Measurements from ENCODE around the gene HRAS.

Gene HRAS

DNA sequence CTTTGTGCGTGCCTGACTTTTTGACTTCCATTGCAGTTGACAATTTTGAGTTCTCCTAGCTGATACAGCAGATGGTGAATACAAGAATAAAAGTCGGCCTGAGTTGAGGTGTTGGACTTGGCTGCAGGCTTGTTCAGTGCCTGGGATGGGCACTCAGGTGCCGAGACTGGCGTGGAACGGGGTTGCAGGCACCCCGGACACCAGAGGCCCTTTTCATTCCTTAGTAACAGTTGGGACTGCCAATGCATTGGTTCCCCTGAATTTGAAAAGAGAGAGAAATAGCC is 42.2 kb upstream of the HRAS start:
- TF ChIP-seq, protein P1, sequence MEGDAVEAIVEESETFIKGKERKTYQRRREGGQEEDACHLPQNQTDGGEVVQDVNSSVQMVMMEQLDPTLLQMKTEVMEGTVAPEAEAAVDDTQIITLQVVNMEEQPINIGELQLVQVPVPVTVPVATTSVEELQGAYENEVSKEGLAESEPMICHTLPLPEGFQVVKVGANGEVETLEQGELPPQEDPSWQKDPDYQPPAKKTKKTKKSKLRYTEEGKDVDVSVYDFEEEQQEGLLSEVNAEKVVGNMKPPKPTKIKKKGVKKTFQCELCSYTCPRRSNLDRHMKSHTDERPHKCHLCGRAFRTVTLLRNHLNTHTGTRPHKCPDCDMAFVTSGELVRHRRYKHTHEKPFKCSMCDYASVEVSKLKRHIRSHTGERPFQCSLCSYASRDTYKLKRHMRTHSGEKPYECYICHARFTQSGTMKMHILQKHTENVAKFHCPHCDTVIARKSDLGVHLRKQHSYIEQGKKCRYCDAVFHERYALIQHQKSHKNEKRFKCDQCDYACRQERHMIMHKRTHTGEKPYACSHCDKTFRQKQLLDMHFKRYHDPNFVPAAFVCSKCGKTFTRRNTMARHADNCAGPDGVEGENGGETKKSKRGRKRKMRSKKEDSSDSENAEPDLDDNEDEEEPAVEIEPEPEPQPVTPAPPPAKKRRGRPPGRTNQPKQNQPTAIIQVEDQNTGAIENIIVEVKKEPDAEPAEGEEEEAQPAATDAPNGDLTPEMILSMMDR (IDR thresholded peaks at IDR 0.05; ENCODE audit: low read depth, low read length, poor library complexity, severe bottlenecking), result no peak
- TF ChIP-seq EZH2phosphoT487 (IDR thresholded peaks at IDR 0.05; ENCODE audit: borderline replicate concordance, low read length), result no peak
- Histone ChIP-seq H3K4me2 (ENCODE audit: low read length) (peak overlapping the region; percentile 95), H3F3A (ENCODE audit: control insufficient read depth, insufficient read depth) (no peaks in the 10 kb centered on the region), H4K20me1 (ENCODE audit: control insufficient read depth, insufficient read depth, low read depth, low read length) (peaks cover 25% of the 10 kb centered on the region), H3K36me3 (ENCODE audit: control insufficient read depth, low read length) (peaks cover 45% of the 10 kb centered on the region), H3K79me2 (ENCODE audit: control insufficient read depth, low read length) (peaks cover 61% of the 10 kb centered on the region), H3K27ac (ENCODE audit: low read depth, low read length) (no peak overlapping the region), H3K9me3 (ENCODE audit: control insufficient read depth, insufficient read depth, low read length) (no peaks in the 10 kb centered on the region), H3K27me3 (ENCODE audit: control insufficient read depth, low read length) (peaks cover 8% of the 10 kb centered on the region), H3K9me2 (replicated peaks; ENCODE audit: control insufficient read depth, low read length) (no peaks in the 10 kb centered on the region), H3K4me3 (ENCODE audit: low read length) (peak overlapping the region; percentile 95), H3K4me1 (ENCODE audit: control insufficient read depth, low read length) (peaks cover 30% of the 10 kb centered on the region)

DNA sequence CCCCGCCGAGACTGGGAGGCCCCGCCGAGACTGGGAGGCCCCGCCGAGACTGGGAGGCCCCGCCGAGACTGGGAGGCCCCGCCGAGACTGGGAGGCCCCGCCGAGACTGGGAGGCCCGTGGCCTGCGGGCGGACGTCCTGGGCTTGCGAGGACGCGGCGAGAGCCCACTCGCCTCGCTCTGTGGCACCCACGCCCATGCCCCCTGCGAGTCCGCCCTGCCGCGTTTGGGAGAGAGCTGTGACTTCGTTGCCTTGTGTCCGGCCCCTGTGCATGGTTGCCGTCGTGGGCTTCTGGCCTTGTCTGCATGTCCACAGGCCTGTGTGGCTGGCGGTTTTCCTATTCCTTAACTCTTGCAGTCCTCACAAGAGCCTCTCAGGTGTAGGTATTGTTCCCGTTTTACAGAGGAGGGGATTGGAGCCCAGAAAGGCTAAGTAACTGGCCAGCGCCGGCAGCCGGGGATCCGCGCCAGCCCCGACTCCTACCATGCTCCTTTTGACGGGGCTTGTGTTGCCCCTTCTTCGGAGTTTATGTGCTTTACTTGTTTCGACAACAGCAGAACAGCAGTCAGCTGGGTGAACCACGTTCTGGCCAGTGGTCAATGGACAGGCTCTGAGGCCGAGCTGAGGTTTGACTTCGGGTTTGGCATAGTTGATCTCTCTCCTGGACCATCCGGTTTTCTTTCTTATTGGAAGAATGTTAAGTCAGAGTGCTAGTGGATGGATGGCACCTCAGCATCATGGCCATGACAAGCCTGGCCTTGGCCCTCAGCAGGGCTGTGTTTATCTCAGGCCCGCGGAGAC is 41.6 kb upstream of the HRAS start:
- Histone ChIP-seq H4K20me1 (ENCODE audit: control insufficient read depth, insufficient read depth, low read depth, low read length) (peaks cover 25% of the 10 kb centered on the region), H3K9me2 (replicated peaks; ENCODE audit: control insufficient read depth, low read length) (no peaks in the 10 kb centered on the region), H3K4me2 (ENCODE audit: low read length) (peak overlapping the region; percentile 95), H3K27ac (ENCODE audit: low read depth, low read length) (no peak overlapping the region), H3F3A (ENCODE audit: control insufficient read depth, insufficient read depth) (no peaks in the 10 kb centered on the region), H3K9me3 (ENCODE audit: control insufficient read depth, insufficient read depth, low read length) (no peaks in the 10 kb centered on the region), H3K4me1 (ENCODE audit: control insufficient read depth, low read length) (peaks cover 30% of the 10 kb centered on the region), H3K36me3 (ENCODE audit: control insufficient read depth, low read length) (peaks cover 41% of the 10 kb centered on the region), H3K27me3 (ENCODE audit: control insufficient read depth, low read length) (peaks cover 8% of the 10 kb centered on the region), H3K79me2 (ENCODE audit: control insufficient read depth, low read length) (peaks cover 59% of the 10 kb centered on the region), H3K4me3 (ENCODE audit: low read length) (peak overlapping the region; percentile 95)
- TF ChIP-seq, protein P1 (IDR thresholded peaks at IDR 0.05; ENCODE audit: low read depth, low read length, poor library complexity, severe bottlenecking), result no peak
- TF ChIP-seq EZH2phosphoT487 (IDR thresholded peaks at IDR 0.05; ENCODE audit: borderline replicate concordance, low read length), result no peak

DNA sequence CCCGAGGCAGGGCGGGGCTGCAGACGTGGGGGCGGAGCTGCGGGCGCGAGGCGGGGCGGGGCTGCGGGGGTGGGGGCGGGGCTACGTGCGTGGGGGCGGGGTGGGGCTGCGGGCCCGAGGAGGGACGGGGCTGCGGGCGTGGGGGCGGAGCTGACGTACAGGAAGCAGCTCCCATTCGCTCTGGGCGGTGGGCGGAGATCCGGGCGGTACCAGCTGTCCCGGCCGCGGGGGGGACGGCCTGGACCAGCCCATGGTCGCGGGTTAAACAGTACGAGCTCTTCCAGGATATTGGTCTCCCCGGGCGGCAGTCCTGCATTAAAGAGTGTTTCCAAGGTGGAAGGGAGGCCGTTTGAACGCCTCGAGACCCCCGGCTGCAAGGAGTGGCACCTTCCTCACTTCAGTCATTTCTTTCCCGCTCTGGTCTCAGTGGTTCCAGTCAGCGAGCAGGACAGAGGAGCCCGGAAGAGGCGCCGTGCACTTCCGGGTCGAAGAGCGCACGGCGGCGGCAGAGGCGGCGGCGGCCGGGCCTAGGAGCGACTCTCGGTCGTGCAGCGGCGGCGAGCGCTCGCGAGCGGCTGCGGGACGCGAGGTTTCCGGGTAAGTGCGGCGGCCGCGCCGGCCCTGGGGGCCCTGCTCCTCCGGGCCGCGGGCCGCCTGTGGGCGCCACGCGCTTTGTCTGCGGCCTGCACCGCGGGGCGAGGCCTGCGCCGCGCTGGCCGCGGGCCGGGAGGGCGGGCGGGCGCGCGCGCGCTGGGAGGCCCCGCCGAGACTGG is 40.8 kb upstream of the HRAS start, which contains the start of gene PHRF1:
Gene PHRF1, plus strand, starts transcription at position 475 of the 773 bp plus-strand sequence. CDS start 5,043 bp downstream, outside the sequence.
- TF ChIP-seq, protein P1 (IDR thresholded peaks at IDR 0.05; ENCODE audit: low read depth, low read length, poor library complexity, severe bottlenecking), result no peak
- no peak for TF ChIP-seq EZH2phosphoT487 (IDR thresholded peaks at IDR 0.05; ENCODE audit: borderline replicate concordance, low read length)
- H3K4me2 ChIP-seq (ENCODE audit: low read length), result peak within 1 kb of the TSS; percentile 97
- H3K9me2 ChIP-seq (replicated peaks; ENCODE audit: control insufficient read depth, low read length), result no peaks in the 10 kb centered on the region
- peaks cover 25% of the 10 kb centered on the region for H4K20me1 ChIP-seq (ENCODE audit: control insufficient read depth, insufficient read depth, low read depth, low read length)
- peak within 1 kb of the TSS; percentile 95 for H3K4me3 ChIP-seq (ENCODE audit: low read length)
- peaks cover 8% of the 10 kb centered on the region for H3K27me3 ChIP-seq (ENCODE audit: control insufficient read depth, low read length)
- no peaks in the 10 kb centered on the region for H3F3A ChIP-seq (ENCODE audit: control insufficient read depth, insufficient read depth)
- peaks cover 50% of the 10 kb centered on the region for H3K79me2 ChIP-seq (ENCODE audit: control insufficient read depth, low read length)
- H3K36me3 ChIP-seq (ENCODE audit: control insufficient read depth, low read length), result peaks cover 33% of the 10 kb centered on the region
- no peaks in the 10 kb centered on the region for H3K9me3 ChIP-seq (ENCODE audit: control insufficient read depth, insufficient read depth, low read length)
- peaks cover 30% of the 10 kb centered on the region for H3K4me1 ChIP-seq (ENCODE audit: control insufficient read depth, low read length)
- H3K27ac ChIP-seq (ENCODE audit: low read depth, low read length), result peak within 1 kb of the TSS; percentile 82

Measured in DOHH2 (cell line).